Measurements from ENCODE around the gene RASGRF2.

GRCh38 chr5:81250004-81250403 is 289.8 kb downstream of the RASGRF2 start:
- TF ChIP-seq CTCF (conservative IDR thresholded peaks at IDR 0.05; ENCODE audit: low read length) (no peak), EZH2phosphoT487 (IDR thresholded peaks at IDR 0.05; ENCODE audit: borderline replicate concordance) (no peak)

Measured in Loucy (cell line).